Esophagus muscularis mucosa (tissue), 4 donors: Measurements from ENCODE around the gene PRPH. TPM values are rescaled to one million over a fixed set of nuclear protein-coding genes. Genes with fewer than 3 reads are reported as not detected.
"Not testable (repeated sequence)": the region's sequence is repeated elsewhere in the genome, so short reads cannot be mapped to it uniquely, and the experiment has no call there.

Source experiments
- DNase-seq: peaks from one replicate; pipeline ENCODE4 v3.0.0-alpha.2; 2017; ENCODE audit errors: extremely low spot score
- H3K27ac ChIP-seq, 4 donors: fragments of 200-600 bp; sonication (generic); replicated peaks in 1 of 4; 1 replicate in 3 of 4; 2 replicates in 1 of 4; pipeline ENCODE4 v1.5.1; 2016 to 2019; ENCODE audit warnings: mild to moderate bottlenecking in 1 of 4
- H3K27me3 ChIP-seq, 4 donors: fragments of 200-600 bp; sonication (generic); one replicate each; pipeline versions ENCODE4 v1.5.1 to v1.6.0; 2016 to 2019
- H3K36me3 ChIP-seq, 4 donors: fragments of 200-600 bp; sonication (generic); one replicate each; pipeline ENCODE4 v1.5.1; 2016 to 2019
- H3K4me1 ChIP-seq, 4 donors: fragments of 200-600 bp; sonication (generic); one replicate each; pipeline ENCODE4 v1.5.1; 2016 to 2019
- H3K4me3 ChIP-seq, 4 donors: fragments of 200-600 bp; sonication (generic); 1 replicate in 2 of 4; 2 replicates in 2 of 4; pipeline ENCODE4 v1.5.1; 2016 to 2019; ENCODE audit warnings: mild to moderate bottlenecking in 4 of 4, moderate library complexity in 1 of 4
- H3K9me3 ChIP-seq, 4 donors: fragments of 200-600 bp; sonication (generic); 1 replicate in 3 of 4; 2 replicates in 1 of 4; pipeline ENCODE4 v1.5.1; 2016 to 2019
- EP300 ChIP-seq: sonication (generic); formaldehyde crosslinking; IDR thresholded peaks from one replicate; pipeline ENCODE4 v1.6.1; 2017; ENCODE audit warnings: antibody characterized with exemption
- POLR2A ChIP-seq: fragments of 450-650 bp; IDR thresholded peaks from one replicate; pipeline ENCODE4 v1.6.1; 2017; ENCODE audit warnings: antibody characterized with exemption, moderate library complexity, mild to moderate bottlenecking, low read depth
- POLR2AphosphoS5 ChIP-seq, 2 donors: sonication (generic); formaldehyde crosslinking; IDR thresholded peaks; one replicate each; pipeline ENCODE4 v1.6.1; 2017; ENCODE audit warnings: antibody characterized with exemption in 2 of 2
- WGBS: methylation state at CpG from one replicate; pipeline ENCODE4 v1.1.5; 2018; 5-methylcytosine and 5-hydroxymethylcytosine counted together
- intact Hi-C: fragments of 100-400 bp; cut with DNase I; formaldehyde crosslinking; loops from one replicate; pipeline ENCODE4 v1.15.1; 2023
- total RNA-seq, 4 donors: library from RNA; depleted of rRNA; stranded (reverse); fragments of >200 nt; gene quantifications; one replicate each; pipeline versions ENCODE4 v1.1.0 to v1.2.1, GENCODE V29; 2016
- TF ChIP-seq, protein P1 (sequence below), 3 experiments: fragments of 200-600 bp in 2 of 3; fragments of 450-650 bp in 1 of 3; sonication (generic) in 2 of 3; IDR thresholded peaks; one replicate each; pipeline ENCODE4 v1.5.1; 2017 to 2019; ENCODE audit warnings: antibody characterized with exemption in 3 of 3, mild to moderate bottlenecking in 2 of 3, moderate library complexity in 1 of 3

PRPH gene
- total RNA-seq, result 10 to 100 TPM in 3 of 4 donors, 1 to 10 TPM in 1; 9.9 to 24.5 (median 10.4) TPM

DNA sequence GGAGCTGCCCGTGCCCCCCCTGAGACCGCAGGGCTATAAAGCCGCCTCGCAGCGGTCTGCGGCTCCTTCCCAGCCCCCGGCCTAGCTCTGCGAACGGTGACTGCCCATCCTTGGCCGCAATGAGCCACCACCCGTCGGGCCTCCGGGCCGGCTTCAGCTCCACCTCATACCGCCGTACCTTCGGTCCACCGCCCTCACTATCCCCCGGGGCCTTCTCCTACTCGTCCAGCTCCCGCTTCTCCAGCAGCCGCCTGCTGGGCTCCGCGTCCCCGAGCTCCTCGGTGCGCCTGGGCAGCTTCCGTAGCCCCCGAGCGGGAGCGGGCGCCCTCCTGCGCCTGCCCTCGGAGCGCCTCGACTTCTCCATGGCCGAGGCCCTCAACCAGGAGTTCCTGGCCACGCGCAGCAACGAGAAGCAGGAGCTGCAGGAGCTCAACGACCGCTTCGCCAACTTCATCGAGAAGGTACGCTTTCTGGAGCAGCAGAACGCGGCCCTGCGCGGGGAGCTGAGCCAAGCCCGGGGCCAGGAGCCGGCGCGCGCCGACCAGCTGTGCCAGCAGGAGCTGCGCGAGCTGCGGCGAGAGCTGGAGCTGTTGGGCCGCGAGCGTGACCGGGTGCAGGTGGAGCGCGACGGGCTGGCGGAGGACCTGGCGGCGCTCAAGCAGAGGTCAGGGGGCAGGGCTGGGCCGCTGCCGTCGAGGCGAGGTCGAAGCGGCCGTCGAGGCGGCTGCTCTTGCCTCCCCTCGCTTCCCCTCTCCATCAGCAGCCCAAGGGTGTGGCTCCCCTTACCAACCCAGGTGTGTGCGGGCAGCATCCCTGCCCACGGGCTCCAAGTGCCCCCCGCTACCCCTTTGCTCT is at the start of gene PRPH:
TSS of gene PRPH (plus strand) at position 66 of the 855 bp plus-strand sequence. CDS start at position 120, 54 bp downstream.
- peaks cover 0 to 62% (median 42%) of the 10 kb centered on the region in 4 donors for H3K27me3 ChIP-seq
- 36% methylated on average over 36 of the region's 82 CpGs for WGBS
- H3K9me3 ChIP-seq, result no peaks in the 10 kb centered on the region
- H3K27ac ChIP-seq, result no peak within 1 kb of the TSS
- peaks cover 28 to 51% (median 41%) of the 10 kb centered on the region in 4 donors for H3K4me1 ChIP-seq
- peak within 1 kb of the TSS in 2 of 4 donors; percentile 2 to 3 for H3K4me3 ChIP-seq
- intact Hi-C loops, result no loop called here
- no peak for DNase-seq
- TF ChIP-seq EP300 (no peak), POLR2A (no peak), POLR2AphosphoS5 (IDR thresholded peaks at IDR 0.05) (no peak)
- TF ChIP-seq, protein P1, sequence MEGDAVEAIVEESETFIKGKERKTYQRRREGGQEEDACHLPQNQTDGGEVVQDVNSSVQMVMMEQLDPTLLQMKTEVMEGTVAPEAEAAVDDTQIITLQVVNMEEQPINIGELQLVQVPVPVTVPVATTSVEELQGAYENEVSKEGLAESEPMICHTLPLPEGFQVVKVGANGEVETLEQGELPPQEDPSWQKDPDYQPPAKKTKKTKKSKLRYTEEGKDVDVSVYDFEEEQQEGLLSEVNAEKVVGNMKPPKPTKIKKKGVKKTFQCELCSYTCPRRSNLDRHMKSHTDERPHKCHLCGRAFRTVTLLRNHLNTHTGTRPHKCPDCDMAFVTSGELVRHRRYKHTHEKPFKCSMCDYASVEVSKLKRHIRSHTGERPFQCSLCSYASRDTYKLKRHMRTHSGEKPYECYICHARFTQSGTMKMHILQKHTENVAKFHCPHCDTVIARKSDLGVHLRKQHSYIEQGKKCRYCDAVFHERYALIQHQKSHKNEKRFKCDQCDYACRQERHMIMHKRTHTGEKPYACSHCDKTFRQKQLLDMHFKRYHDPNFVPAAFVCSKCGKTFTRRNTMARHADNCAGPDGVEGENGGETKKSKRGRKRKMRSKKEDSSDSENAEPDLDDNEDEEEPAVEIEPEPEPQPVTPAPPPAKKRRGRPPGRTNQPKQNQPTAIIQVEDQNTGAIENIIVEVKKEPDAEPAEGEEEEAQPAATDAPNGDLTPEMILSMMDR (IDR thresholded peaks at IDR 0.05), result no peak
- no peaks in the 10 kb centered on the region for H3K36me3 ChIP-seq

DNA sequence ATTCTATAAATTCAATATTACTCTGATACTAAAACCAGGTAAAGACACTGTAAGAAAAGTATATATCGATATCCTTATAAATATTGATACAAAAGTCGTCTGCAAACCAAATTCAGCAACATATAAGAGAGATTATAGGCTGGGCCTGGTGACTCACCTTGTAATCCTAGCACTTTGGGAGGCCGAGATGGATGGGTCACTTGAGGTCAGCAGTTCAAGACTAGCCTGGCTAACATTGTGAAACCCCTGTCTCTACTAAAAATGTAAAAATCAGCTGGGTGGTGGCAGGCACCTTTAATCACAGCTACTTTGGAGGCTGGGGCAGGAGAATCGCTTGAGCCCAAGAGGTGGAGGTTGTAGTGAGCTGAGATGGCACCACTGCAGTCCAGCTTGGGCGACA is 43.6 kb upstream of the PRPH start:
- Histone ChIP-seq H3K4me1 (no peaks in the 10 kb centered on the region), H3K27me3 (no peaks in the 10 kb centered on the region), H3K27ac (no peak overlapping the region), H3K9me3 (no peaks in the 10 kb centered on the region), H3K4me3 (no peak overlapping the region), H3K36me3 (no peaks in the 10 kb centered on the region)
- intact Hi-C loops, result no loop called here
- TF ChIP-seq, protein P1 (IDR thresholded peaks at IDR 0.05), result no peak
- no peak for TF ChIP-seq POLR2A
- no peak for TF ChIP-seq EP300
- TF ChIP-seq POLR2AphosphoS5 (IDR thresholded peaks at IDR 0.05), result no peak
- 90% methylated on average over 5 of the region's 5 CpGs for WGBS
- no peak for DNase-seq

DNA sequence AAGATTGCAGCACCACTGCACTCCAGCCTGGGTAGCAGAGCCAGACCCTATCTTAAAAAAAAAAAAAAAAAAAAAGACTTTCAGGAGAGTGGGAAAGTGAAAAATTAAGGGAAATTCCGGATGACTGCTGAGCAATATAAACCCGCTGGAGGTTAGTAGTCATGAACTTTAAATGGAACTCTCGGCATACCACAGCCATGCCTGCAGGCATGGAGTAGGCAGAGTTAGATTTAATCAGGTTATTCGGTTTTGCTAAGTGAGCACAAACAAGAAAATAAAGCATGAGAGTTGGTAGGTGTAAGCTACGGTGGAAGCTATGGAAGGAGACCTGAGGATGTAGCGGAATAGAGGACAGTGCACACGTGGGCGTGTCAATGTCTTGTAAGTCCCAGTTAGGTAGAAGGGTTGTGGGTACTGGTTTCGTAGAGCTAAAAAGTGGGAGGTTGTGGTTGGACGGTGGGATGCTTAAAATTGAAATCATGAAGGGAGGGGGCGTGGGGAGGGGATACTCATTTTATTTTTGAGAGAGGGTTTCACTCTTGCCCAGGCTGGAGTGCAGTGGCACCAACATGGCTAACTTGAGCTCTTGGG is 41.8 kb upstream of the PRPH start:
- intact Hi-C loops, result no loop called here

DNA sequence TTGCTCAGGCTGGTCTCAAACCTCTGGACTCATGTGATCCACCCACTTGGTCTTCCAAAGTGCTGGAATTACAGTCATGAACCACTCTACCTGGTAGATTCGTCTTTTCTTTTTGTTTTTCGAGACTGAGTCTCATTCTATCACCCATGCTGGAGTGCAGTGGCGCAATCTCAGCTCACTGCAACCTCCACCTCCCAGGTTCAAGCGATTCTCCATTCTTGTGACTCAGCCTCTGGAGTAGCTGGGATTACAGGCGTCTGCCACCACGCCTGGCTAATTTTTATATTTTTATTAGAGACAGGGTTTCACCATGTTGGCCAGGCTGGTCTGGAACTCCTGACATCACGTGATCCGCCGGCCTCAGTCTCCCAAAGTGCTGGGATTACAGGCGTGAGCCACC is 39.5 kb upstream of the PRPH start:
- H3K27me3 ChIP-seq, DNase-seq, H3K4me1 ChIP-seq, H3K9me3 ChIP-seq, H3K36me3 ChIP-seq, H3K27ac ChIP-seq, intact Hi-C loops, H3K4me3 ChIP-seq: not testable (repeated sequence)
- WGBS, result 93% methylated on average over 10 of the region's 10 CpGs

More for the DNA sequence above, 41.8 kb upstream of the PRPH start:
- Histone ChIP-seq H3K27me3 (no peaks in the 10 kb centered on the region), H3K36me3 (no peaks in the 10 kb centered on the region), H3K9me3 (no peaks in the 10 kb centered on the region), H3K4me1 (no peaks in the 10 kb centered on the region), H3K4me3 (no peak overlapping the region), H3K27ac (no peak overlapping the region)
- DNase-seq, result no peak
- TF ChIP-seq POLR2AphosphoS5 (IDR thresholded peaks at IDR 0.05) (no peak), EP300 (no peak), POLR2A (no peak)
- TF ChIP-seq, protein P1 (IDR thresholded peaks at IDR 0.05), result no peak
- 86% methylated on average over 11 of the region's 11 CpGs for WGBS

DNA sequence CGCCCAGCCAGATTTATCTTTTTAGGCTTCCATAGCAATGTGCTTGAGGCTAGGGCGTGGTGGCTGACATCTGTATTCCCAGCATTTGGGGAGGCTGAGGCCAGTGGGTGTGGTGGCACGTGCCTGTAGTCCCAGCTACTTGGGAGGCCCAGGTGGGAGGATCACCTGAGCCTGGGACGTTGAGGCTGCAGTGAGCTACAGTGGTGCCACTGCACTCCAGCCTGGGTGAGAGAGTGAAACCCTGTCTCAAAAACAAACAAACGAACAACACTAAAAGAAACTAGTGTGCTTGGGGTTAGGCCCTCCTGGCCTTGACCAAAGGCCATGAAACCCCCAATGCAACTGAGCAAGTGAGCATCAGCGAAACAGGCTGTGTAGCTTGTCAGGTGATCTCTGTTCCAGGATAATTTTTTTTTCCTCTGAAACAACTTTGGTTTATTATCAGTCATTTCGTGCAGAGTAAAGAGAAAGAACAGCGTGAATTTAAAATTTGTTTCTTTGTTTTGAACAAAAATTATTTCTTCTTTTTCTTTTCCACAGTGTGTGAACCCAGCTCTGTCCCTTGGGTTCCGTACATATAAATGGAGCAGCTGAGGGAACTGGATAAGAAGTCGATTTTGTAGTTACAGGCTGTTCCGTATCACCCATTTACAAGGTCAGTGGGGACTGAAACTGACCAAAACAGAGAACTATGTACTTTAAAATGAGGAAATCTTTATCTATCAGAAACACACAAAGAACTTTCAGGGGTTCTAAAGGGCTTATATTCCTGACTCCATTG is 38.9 kb upstream of the PRPH start:
- Histone ChIP-seq H3K27ac (no peak overlapping the region), H3K36me3 (no peaks in the 10 kb centered on the region), H3K4me1 (peaks cover 0 to 10% (median 5%) of the 10 kb centered on the region in 4 donors), H3K9me3 (no peaks in the 10 kb centered on the region), H3K4me3 (no peak overlapping the region), H3K27me3 (no peaks in the 10 kb centered on the region)
- no peak for TF ChIP-seq POLR2A
- TF ChIP-seq, protein P1 (IDR thresholded peaks at IDR 0.05), result no peak
- TF ChIP-seq EP300, result no peak
- TF ChIP-seq POLR2AphosphoS5 (IDR thresholded peaks at IDR 0.05), result no peak
- DNase-seq, result no peak
- intact Hi-C loops, result no loop called here
- 92% methylated on average over 10 of the region's 11 CpGs for WGBS

DNA sequence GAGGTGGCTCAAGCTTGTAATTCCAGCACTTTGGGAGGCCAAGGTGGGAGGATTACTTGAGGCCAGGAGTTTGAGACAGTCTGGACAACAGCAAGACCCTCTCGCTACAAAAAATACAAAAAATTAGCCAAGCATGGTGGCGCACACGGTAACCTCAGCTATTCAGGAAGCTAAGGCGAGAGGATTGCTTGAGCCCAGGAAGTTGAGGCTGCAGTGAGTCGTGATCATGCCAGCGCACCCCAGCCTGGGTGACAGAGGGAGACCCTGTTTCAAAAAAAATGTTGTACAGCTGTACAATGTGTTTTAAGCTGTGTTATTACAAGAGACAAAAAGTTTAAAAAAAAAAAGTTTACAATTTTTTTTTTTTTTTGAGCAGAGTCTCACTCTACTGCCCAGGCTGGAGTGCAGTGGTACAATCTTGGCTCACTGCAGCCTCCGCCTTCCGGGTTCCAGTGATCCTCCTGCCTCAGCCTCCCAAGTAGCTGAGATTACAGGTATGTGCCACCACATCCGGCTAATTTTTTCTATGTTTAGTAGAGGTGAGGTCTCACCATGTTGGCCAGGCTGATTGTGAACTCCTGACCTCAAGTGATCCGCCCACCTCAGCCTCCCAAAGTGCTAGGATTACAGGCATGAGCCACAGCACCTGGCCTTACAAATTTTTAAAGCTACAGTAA is 37.3 kb upstream of the PRPH start:
- H3K9me3 ChIP-seq, H3K36me3 ChIP-seq, H3K27me3 ChIP-seq, DNase-seq, intact Hi-C loops, H3K4me1 ChIP-seq, H3K27ac ChIP-seq, H3K4me3 ChIP-seq: not testable (repeated sequence)
- 89% methylated on average over 10 of the region's 10 CpGs for WGBS
